Measurements from ENCODE around the gene RAMP2.

The RAMP2 gene

DNA sequence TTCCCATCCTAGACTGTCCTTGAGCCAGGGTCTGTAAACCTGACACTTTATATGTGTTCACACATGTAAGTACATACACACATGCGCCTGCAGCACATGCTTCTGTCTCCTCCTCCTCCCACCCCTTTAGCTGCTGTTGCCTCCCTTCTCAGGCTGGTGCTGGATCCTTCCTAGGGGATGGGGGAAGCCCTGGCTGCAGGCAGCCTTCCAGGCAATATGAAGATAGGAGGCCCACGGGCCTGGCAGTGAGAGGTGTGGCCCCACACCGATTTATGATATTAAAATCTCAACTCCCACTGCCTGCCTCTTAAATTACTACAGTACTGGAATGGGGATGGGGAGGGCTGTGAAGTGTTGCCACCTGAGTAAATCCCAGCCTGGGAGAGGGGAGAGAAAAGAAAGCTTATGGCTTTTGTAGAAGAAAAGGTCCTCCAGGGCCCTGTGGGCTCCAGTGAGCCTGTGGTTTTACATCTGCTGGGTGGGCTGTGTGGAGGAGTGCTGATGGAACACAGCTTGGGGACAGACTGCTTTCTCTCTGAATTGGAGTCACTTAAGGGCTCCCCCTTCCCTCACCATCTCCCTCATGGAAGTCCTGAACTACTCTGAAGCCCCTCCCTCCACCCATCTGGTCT, 18.4 kb downstream of the RAMP2 start:
- no peak for DNase-seq

DNA sequence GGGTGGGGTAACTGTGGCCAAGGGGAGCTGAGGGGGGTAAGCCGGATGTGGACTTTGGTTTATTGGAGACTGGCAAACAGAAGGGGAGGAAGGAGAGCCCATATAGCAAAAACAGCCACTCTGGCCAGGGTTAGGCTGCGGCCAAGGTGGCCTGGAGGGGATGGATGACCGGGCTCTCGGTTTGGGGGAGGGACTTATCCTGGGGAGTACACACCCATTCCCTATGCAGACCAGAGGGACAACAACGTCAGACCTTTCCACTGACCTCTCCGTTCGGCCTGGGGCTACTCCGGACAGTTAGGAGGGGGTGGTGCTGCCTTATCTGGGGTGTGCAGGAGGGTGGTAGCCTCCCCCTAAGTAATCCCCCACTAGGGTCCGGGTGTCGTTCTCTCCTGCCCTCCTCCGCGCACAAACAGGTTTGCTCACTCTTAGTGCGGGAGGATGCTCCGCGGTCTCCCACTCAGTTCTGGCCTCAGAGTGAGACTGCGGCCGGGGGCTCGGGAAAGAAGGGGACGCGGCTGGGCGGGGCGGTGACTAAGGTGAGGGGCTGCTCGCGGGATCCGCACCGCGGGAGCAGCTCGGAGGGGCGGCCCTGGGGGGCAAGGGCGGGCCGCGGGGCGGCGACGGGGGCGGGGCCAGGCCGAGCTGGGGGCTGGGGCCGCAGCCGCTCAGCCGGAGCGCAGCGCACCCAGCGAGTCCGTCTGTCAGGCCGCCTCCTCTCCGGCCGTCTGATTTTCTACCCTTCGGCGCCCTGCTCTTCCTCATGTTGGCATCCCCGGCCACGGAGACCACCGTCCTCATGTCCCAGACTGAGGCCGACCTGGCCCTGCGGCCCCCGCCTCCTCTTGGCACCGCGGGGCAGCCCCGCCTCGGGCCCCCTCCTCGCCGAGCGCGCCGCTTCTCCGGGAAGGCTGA, 19.2 kb downstream of the RAMP2 start, which contains the start of gene WNK4:
Gene WNK4 (plus strand): TSS at position 675 of the 915 bp plus-strand sequence. CDS start 89 bp downstream, at position 764.
- peak; percentile 25 to 42 for DNase-seq

More for the DNA sequence above, 18.4 kb downstream of the RAMP2 start:
- TF ChIP-seq POLR2A (IDR thresholded peaks at IDR 0.05; ENCODE audit: low read length) (no peak), GATA1 (IDR thresholded peaks at IDR 0.05; ENCODE audit: low read depth, low read length) (no peak)

DNA sequence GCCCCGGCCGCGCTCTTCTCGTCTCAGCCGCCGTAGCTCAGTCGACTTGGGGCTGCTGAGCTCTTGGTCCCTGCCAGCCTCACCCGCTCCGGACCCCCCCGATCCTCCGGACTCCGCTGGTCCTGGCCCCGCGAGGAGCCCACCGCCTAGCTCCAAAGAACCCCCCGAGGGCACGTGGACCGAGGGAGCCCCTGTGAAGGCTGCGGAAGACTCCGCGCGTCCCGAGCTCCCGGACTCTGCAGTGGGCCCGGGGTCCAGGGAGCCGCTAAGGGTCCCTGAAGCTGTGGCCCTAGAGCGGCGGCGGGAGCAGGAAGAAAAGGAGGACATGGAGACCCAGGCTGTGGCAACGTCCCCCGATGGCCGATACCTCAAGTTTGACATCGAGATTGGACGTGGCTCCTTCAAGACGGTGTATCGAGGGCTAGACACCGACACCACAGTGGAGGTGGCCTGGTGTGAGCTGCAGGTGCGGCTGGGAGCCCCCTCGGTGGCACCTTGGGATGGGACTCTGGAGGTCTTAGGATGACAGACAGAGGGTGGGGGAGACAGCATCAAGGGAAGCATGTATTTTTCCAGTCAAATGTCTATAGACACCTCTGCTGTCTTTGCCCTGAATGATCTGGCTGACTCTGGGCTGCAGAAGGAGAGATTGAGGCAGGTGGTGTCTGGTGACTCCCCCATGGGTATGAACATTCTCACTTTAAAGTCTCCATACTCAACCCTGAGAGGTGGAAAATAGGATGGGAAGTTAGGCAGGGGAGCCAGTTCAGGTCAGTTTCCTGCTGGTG, 20.0 kb downstream of the RAMP2 start:
- no peak for DNase-seq
- TF ChIP-seq GATA1 (IDR thresholded peaks at IDR 0.05; ENCODE audit: low read depth, low read length) (no peak), POLR2A (IDR thresholded peaks at IDR 0.05; ENCODE audit: low read length) (peak; percentile 15)

More for the DNA sequence above, 19.2 kb downstream of the RAMP2 start, which contains the start of gene WNK4:
- TF ChIP-seq POLR2A (IDR thresholded peaks at IDR 0.05; ENCODE audit: low read length) (no peak), GATA1 (IDR thresholded peaks at IDR 0.05; ENCODE audit: low read depth, low read length) (no peak)

DNA sequence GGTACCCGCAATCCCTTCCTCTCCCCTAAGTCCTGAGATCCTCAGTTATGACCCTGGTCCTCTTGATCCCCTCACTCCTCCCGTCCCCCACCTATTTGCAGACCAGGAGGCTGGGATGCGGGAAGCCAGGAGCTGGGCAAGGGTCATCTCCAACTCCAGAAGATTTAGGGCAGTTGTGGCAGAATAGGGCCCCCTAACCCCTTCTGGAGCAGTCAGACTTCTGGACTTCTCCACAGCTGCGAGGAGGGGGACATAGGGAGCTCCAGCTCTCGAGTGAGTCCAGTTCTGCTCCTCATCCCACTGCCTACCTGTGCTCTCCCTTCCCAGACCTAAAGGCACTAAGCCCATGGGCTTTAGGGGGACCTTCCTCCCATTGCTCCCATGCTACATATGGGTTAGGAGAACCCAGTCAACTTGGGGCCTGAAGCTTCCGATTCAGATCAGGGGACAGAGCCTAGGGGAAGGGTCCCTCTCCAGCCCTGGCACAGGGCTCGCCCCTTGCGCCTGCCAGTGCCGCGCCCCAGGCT, 20.7 kb downstream of the RAMP2 start:
- DNase-seq = no peak
- TF ChIP-seq GATA1 (IDR thresholded peaks at IDR 0.05; ENCODE audit: low read depth, low read length) (no peak), POLR2A (IDR thresholded peaks at IDR 0.05; ENCODE audit: low read length) (peak; percentile 2)

DNA sequence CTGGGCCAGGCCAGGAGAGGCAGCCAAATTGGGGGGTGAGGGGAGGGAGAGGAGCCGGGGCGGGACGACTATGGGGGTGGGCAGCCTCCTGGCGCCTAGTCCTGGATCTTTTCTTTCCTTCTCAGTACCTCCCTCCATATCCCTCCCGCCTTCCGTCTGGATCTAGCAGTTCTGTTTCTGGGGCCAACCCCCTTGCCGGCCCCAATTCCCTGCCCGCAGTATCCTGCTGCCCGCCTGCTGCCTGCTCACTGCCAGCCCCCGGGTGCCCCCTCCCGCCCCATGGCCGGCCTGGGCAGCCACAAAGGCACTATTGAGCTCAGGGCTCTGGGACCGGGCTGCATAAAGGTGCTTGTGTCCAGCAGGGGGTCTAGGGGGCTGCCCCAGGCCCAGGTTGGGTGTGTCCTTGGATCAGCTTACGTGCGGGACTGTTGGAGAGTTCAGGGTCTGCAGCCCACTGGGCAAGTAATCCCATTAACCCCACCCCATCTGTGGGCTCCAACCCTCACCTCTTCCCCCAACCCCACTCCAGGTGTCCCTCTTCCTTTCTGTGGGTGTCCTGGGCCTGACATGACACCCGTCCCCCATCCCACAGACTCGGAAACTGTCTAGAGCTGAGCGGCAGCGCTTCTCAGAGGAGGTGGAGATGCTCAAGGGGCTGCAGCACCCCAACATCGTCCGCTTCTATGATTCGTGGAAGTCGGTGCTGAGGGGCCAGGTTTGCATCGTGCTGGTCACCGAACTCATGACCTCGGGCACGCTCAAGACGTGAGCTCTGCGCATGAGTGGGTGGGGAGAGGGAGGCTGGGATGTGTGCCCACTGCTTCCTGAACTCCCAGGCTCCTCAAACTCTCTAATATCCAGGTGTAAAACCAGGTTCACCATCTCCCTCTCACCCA, 21.4 kb downstream of the RAMP2 start:
- no peak for TF ChIP-seq GATA1 (IDR thresholded peaks at IDR 0.05; ENCODE audit: low read depth, low read length)
- TF ChIP-seq POLR2A (IDR thresholded peaks at IDR 0.05; ENCODE audit: low read length) = no peak
- DNase-seq = no peak

DNA sequence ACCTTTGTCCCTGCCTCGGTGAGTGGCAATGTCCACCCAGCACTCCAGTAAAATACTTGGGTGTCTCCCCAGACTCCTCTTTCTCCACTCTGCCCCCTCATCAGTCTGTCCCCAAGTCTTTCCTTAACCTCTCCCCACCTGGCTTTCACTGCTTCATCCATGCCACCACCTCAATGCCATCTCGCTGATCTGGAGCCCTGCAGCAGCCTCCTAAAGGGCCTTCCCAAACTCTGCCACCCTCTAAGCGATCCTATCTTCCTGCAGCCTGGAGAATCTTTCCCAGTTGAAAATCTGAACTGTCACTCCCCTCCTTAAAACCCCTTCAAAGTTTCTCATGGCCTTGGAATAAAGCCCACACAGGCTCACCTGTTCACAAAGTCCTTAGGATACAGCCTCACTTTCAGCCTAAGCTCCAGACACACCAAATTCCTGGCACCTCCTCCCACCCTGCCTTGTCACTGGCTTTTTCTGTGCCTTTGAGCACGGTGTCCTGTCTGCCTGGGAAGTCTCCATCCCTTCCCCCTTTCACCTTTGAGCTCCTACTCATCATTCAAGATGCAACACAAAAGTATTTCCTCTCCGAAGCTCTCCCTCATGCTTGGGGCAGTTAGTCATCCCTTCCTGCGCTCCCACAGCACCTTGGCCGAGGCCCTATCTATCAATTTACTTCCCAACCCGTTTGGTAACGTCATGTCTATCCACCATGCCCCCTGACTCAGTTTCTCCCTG, 22.2 kb downstream of the RAMP2 start:
- no peak for TF ChIP-seq POLR2A (IDR thresholded peaks at IDR 0.05; ENCODE audit: low read length)
- no peak for TF ChIP-seq GATA1 (IDR thresholded peaks at IDR 0.05; ENCODE audit: low read depth, low read length)
- DNase-seq = no peak

DNA sequence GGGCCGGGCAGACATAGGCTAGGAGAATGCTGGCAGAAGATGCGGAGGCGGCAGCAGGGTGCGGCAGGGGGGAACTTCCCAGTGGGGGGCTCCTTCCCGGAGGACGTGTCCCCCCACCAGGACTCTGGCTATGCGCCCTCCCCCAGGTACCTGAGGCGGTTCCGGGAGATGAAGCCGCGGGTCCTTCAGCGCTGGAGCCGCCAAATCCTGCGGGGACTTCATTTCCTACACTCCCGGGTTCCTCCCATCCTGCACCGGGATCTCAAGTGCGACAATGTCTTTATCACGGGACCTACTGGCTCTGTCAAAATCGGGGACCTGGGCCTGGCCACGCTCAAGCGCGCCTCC, 22.7 kb downstream of the RAMP2 start:
- no peak for DNase-seq
- no peak for TF ChIP-seq GATA1 (IDR thresholded peaks at IDR 0.05; ENCODE audit: low read depth, low read length)
- TF ChIP-seq POLR2A (IDR thresholded peaks at IDR 0.05; ENCODE audit: low read length) = no peak

DNA sequence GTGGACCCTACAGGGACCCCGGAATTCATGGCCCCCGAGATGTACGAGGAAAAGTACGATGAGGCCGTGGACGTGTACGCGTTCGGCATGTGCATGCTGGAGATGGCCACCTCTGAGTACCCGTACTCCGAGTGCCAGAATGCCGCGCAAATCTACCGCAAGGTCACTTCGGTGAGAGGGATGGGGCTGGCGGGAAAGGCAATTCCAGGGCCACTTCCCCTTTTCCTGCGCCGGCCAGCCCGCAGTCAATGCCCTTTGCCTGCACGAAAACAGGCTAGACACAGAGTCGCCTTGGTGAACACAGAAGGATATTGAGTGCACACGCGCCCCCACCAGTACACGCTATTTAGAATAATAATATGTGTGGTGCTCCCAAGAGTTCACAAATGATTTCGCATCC, 23.4 kb downstream of the RAMP2 start:
- TF ChIP-seq GATA1 (IDR thresholded peaks at IDR 0.05; ENCODE audit: low read depth, low read length) (no peak), POLR2A (IDR thresholded peaks at IDR 0.05; ENCODE audit: low read length) (no peak)
- DNase-seq = no peak

DNA sequence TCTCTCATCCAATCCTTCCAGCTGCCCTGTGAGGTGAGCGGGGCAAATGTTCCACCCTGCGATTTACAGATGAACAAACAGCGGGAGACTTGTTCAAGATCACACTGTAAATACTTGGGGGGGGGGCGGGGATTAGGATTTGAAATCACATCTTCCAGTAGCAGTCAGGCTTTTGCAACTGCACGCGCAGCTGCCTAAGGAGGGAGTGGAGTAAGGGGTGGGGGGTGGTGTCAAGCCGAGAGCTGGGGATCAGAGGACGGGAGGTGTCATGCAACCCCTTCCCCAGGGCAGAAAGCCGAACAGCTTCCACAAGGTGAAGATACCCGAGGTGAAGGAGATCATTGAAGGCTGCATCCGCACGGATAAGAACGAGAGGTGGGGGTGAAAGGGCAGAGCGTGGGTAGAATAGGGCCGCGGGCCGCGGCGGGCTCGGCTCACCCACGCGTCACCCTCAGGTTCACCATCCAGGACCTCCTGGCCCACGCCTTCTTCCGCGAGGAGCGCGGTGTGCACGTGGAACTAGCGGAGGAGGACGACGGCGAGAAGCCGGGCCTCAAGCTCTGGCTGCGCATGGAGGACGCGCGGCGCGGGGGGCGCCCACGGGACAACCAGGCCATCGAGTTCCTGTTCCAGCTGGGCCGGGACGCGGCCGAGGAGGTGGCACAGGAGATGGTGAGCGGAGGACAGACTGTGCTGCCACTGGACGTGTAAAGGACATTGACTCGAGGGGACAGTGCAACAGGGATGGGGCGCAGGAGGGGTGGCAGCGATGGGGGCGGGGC, 24.0 kb downstream of the RAMP2 start:
- TF ChIP-seq POLR2A (IDR thresholded peaks at IDR 0.05; ENCODE audit: low read length) (no peak), GATA1 (IDR thresholded peaks at IDR 0.05; ENCODE audit: low read depth, low read length) (no peak)
- DNase-seq = no peak

DNA sequence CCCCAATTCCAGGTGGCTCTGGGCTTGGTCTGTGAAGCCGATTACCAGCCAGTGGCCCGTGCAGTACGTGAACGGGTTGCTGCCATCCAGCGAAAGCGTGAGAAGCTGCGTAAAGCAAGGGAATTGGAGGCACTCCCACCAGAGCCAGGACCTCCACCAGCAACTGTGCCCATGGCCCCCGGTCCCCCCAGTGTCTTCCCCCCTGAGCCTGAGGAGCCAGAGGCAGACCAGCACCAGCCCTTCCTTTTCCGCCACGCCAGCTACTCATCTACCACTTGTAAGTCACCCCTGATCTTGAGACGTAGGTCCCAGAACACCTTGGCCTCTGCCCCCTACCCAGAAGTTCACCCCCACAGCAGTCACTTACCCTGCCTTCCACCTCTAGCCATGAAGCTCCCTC, 26.2 kb downstream of the RAMP2 start:
- no peak for DNase-seq

DNA sequence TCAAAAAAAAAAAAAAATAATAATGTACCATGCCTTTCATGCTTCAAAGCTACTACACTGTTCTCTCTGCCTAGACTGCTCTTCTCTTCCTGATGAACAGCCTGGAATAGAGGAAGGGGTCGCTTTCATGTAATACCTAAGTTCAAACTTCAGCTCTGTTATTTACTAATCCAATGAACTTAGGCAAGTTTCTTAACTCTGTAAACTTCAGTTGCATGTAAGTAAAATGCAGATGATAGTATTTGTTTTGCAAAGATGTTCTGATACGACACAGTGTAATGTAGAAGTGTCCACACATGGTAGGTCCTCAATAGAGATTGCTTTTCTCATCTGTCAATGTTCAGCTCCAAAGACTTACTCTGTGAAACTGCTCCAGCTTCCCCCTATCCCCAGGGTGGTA, 30.9 kb downstream of the RAMP2 start:
- TF ChIP-seq GATA1 (IDR thresholded peaks at IDR 0.05; ENCODE audit: low read depth, low read length) (no peak), POLR2A (IDR thresholded peaks at IDR 0.05; ENCODE audit: low read length) (no peak)
- no peak for DNase-seq

More for the DNA sequence above, 26.2 kb downstream of the RAMP2 start:
- no peak for TF ChIP-seq POLR2A (IDR thresholded peaks at IDR 0.05; ENCODE audit: low read length)
- TF ChIP-seq GATA1 (IDR thresholded peaks at IDR 0.05; ENCODE audit: low read depth, low read length) = no peak
